Esophagus muscularis mucosa (tissue), 4 donors: ENCODE results near the gene GRIK4. TPM values are rescaled to one million over a fixed set of nuclear protein-coding genes. Genes with fewer than 3 reads are reported as not detected.

Experiments
- DNase-seq: peaks from one replicate; pipeline ENCODE4 v3.0.0-alpha.2; 2017; ENCODE audit errors: extremely low spot score
- H3K27ac ChIP-seq, 4 donors: fragments of 200-600 bp; sonication (generic); replicated peaks in 1 of 4; 1 replicate in 3 of 4; 2 replicates in 1 of 4; pipeline ENCODE4 v1.5.1; 2016 to 2019; ENCODE audit warnings: mild to moderate bottlenecking in 1 of 4
- H3K27me3 ChIP-seq, 4 donors: fragments of 200-600 bp; sonication (generic); one replicate each; pipeline versions ENCODE4 v1.5.1 to v1.6.0; 2016 to 2019
- H3K36me3 ChIP-seq, 4 donors: fragments of 200-600 bp; sonication (generic); one replicate each; pipeline ENCODE4 v1.5.1; 2016 to 2019
- H3K4me1 ChIP-seq, 4 donors: fragments of 200-600 bp; sonication (generic); one replicate each; pipeline ENCODE4 v1.5.1; 2016 to 2019
- H3K4me3 ChIP-seq, 4 donors: fragments of 200-600 bp; sonication (generic); 1 replicate in 2 of 4; 2 replicates in 2 of 4; pipeline ENCODE4 v1.5.1; 2016 to 2019; ENCODE audit warnings: mild to moderate bottlenecking in 4 of 4, moderate library complexity in 1 of 4
- H3K9me3 ChIP-seq, 4 donors: fragments of 200-600 bp; sonication (generic); 1 replicate in 3 of 4; 2 replicates in 1 of 4; pipeline ENCODE4 v1.5.1; 2016 to 2019
- CTCF ChIP-seq, 3 experiments: fragments of 200-600 bp in 2 of 3; fragments of 450-650 bp in 1 of 3; sonication (generic) in 2 of 3; IDR thresholded peaks; one replicate each; pipeline ENCODE4 v1.5.1; 2017 to 2019; ENCODE audit warnings: antibody characterized with exemption in 3 of 3, mild to moderate bottlenecking in 2 of 3, moderate library complexity in 1 of 3
- EP300 ChIP-seq: sonication (generic); formaldehyde crosslinking; IDR thresholded peaks from one replicate; pipeline ENCODE4 v1.6.1; 2017; ENCODE audit warnings: antibody characterized with exemption
- POLR2A ChIP-seq: fragments of 450-650 bp; IDR thresholded peaks from one replicate; pipeline ENCODE4 v1.6.1; 2017; ENCODE audit warnings: antibody characterized with exemption, moderate library complexity, mild to moderate bottlenecking, low read depth
- POLR2AphosphoS5 ChIP-seq, 2 donors: sonication (generic); formaldehyde crosslinking; IDR thresholded peaks; one replicate each; pipeline ENCODE4 v1.6.1; 2017; ENCODE audit warnings: antibody characterized with exemption in 2 of 2
- WGBS: methylation state at CpG from one replicate; pipeline ENCODE4 v1.1.5; 2018; 5-methylcytosine and 5-hydroxymethylcytosine counted together
- intact Hi-C: fragments of 100-400 bp; cut with DNase I; formaldehyde crosslinking; loops from one replicate; pipeline ENCODE4 v1.15.1; 2023
- total RNA-seq, 4 donors: library from RNA; depleted of rRNA; stranded (reverse); fragments of >200 nt; gene quantifications; one replicate each; pipeline versions ENCODE4 v1.1.0 to v1.2.1, GENCODE V29; 2016

Gene GRIK4
- total RNA-seq, 4 donors from 2014 or later: 0.13 to 0.83 (median 0.43) TPM

- WGBS: 91% methylated on average over 7 of the region's 8 CpGs
- no peaks in the 10 kb centered on the region for H3K9me3 ChIP-seq
- H3K4me3 ChIP-seq: no peak overlapping the region
- H3K4me1 ChIP-seq: no peaks in the 10 kb centered on the region
- peaks cover 0 to 11% (median 2%) of the 10 kb centered on the region in 4 donors for H3K27me3 ChIP-seq
- H3K27ac ChIP-seq: no peak overlapping the region
- intact Hi-C loops: no loop called here
- no peak for DNase-seq
- H3K36me3 ChIP-seq: no peaks in the 10 kb centered on the region
- no peak for TF ChIP-seq CTCF (IDR thresholded peaks at IDR 0.05)
- TF ChIP-seq POLR2A: no peak
- no peak for TF ChIP-seq EP300
- no peak for TF ChIP-seq POLR2AphosphoS5 (IDR thresholded peaks at IDR 0.05)
Measured at GRCh38 chr11:120598517-120599257, 87.1 kb downstream of the GRIK4 start.

GRCh38 chr11:120599816-120600420 is 88.4 kb downstream of the GRIK4 start:
- intact Hi-C loops: no loop called here
- no peak for DNase-seq
- H3K9me3 ChIP-seq: no peaks in the 10 kb centered on the region

GRCh38 chr11:120601536-120601935 is 90.0 kb downstream of the GRIK4 start:
- Histone ChIP-seq H3K36me3 (no peaks in the 10 kb centered on the region), H3K9me3 (no peaks in the 10 kb centered on the region), H3K27ac (no peak overlapping the region), H3K27me3 (peaks cover 0 to 11% (median 2%) of the 10 kb centered on the region in 4 donors), H3K4me1 (no peaks in the 10 kb centered on the region), H3K4me3 (no peak overlapping the region)
- DNase-seq: no peak
- WGBS: 66% methylated on average over 4 of the region's 4 CpGs
- TF ChIP-seq POLR2AphosphoS5 (IDR thresholded peaks at IDR 0.05): no peak
- no peak for TF ChIP-seq POLR2A
- no peak for TF ChIP-seq CTCF (IDR thresholded peaks at IDR 0.05)
- TF ChIP-seq EP300: no peak
- intact Hi-C loops: no loop called here

More at GRCh38 chr11:120599816-120600420, 88.4 kb downstream of the GRIK4 start:
- Histone ChIP-seq H3K27ac (no peak overlapping the region), H3K4me1 (no peaks in the 10 kb centered on the region), H3K4me3 (no peak overlapping the region), H3K36me3 (no peaks in the 10 kb centered on the region), H3K27me3 (peaks cover 0 to 11% (median 2%) of the 10 kb centered on the region in 4 donors)
- WGBS: 97% methylated on average over 10 of the region's 11 CpGs
- TF ChIP-seq POLR2AphosphoS5 (IDR thresholded peaks at IDR 0.05): no peak

- Histone ChIP-seq H3K9me3 (no peaks in the 10 kb centered on the region), H3K27me3 (peaks cover 0 to 4% (median 2%) of the 10 kb centered on the region in 4 donors), H3K4me3 (no peak overlapping the region), H3K36me3 (no peaks in the 10 kb centered on the region), H3K4me1 (peaks cover 0 to 2% (median 0%) of the 10 kb centered on the region in 4 donors), H3K27ac (no peak overlapping the region)
- intact Hi-C loops: no loop called here
- no peak for DNase-seq
- WGBS: 98% methylated on average over 3 of the region's 3 CpGs
- TF ChIP-seq CTCF (IDR thresholded peaks at IDR 0.05) (no peak), POLR2A (no peak), POLR2AphosphoS5 (IDR thresholded peaks at IDR 0.05) (no peak), EP300 (no peak)
Measured at GRCh38 chr11:120603071-120603470, 91.5 kb downstream of the GRIK4 start.

GRCh38 chr11:120605469-120605868 is 93.9 kb downstream of the GRIK4 start:
- Histone ChIP-seq H3K36me3 (no peaks in the 10 kb centered on the region), H3K9me3 (no peaks in the 10 kb centered on the region), H3K4me1 (peaks cover 9 to 25% (median 21%) of the 10 kb centered on the region in 4 donors), H3K27ac (no peak overlapping the region), H3K4me3 (no peak overlapping the region), H3K27me3 (peaks cover 0 to 4% (median 2%) of the 10 kb centered on the region in 4 donors)
- intact Hi-C loops: no loop called here
- no peak for TF ChIP-seq POLR2A
- no peak for TF ChIP-seq POLR2AphosphoS5 (IDR thresholded peaks at IDR 0.05)
- DNase-seq: no peak
- WGBS: 95% methylated on average over 4 of the region's 4 CpGs
